ENCODE measurements around the gene ROCK2.
A peak's percentile ranks its signal among the peaks of the same experiment; 100 is the strongest.
"Not testable (repeated sequence)": the region's sequence is repeated elsewhere in the genome, so short reads cannot be mapped to it uniquely, and the experiment has no call there.

ROCK2 gene

DNA sequence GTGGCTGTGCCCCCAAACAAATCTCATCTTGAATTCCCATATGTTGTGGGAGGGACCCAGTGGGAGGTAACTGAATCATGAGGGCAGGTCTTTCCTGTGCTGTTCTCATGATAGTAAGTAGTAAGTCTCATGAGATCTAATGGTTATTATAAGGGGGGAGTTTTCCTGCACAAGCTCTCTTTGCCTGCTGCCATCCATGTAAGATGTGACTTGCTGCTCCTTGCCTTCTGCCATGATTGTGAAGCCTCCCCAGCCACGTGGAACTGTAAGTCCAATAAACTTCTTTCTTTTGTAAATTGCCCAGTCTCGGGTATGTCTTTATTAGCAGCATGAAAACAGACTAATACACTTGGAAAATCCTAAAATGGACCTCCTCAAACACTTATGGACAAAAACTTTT lies 82.0 kb downstream of the ROCK2 start:
- FAIRE-seq: not testable (repeated sequence)

DNA sequence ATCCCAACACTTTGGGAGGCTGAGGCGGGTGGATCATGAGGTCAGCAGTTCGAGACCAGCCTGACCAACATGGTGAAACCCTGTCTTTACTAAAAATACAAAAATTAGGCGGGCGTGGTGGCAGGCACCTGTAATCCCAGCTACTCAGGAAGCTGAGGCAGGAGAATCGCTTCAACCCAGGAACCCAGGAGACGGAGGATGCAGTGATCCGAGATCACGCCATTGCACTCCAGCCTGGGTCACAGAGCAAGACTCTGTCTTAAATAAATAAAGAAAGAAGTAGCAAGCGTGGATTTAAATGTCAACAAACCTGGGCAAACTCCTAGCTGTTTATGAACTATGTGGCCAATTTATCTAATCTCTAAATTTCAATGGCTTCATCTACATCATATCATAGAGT lies 82.9 kb downstream of the ROCK2 start:
- not testable (repeated sequence) for FAIRE-seq

DNA sequence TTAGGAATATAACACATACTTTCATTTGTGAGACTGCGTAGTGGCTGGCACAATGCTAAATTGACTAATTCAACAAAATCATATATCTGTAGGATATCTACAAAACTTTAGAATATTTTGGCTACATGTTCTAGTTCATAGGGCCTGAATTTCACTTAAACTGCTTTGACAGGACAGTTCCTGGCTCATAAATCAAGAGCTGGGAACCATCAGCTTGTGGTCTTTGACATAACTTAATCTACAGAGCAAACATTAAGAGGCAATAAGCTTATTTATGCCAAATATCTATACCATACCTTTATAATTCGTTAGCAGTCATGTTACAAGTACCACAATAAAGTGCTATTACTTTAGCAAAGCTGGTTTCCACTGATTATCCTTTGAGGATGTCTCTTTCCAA lies 83.5 kb downstream of the ROCK2 start:
- no peak for FAIRE-seq

DNA sequence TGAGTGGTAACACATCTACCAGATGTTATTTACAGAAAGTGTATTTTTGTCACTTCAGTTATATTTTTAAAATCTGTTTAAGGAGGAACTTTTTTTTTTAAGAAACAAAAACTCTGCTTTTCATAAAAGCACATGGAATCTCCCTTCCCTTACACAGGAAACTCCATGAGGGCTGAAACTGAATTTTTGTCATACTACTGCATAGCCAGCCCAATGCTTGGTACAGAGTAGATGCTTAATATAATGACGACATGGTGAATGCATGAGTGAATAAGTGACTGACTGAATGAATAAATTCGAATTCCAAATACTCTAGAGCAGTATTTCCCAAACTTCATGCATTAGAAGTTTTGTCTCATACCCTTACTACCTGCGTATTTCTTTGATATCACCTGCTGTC lies 86.5 kb downstream of the ROCK2 start:
- FAIRE-seq: no peak

DNA sequence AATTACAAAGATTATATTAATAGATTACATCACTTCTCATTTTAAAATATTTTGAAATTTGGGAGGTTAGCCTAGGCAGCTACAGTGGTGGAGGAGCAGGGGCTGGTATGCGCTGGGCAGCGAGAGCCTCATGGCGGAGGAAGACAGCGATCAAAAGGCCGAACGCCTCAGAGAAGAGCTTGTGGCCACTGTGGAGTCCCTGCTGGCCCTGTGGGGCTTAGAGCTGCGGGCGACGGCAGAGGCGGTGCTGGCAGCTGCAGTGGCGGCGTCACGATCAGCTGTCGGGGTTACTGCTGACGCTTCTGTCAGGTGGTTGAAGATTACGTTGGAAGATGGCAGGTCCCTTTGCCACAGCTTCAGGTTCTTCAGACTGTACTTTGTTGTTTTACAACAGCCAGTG lies 87.4 kb downstream of the ROCK2 start:
- no peak for FAIRE-seq

DNA sequence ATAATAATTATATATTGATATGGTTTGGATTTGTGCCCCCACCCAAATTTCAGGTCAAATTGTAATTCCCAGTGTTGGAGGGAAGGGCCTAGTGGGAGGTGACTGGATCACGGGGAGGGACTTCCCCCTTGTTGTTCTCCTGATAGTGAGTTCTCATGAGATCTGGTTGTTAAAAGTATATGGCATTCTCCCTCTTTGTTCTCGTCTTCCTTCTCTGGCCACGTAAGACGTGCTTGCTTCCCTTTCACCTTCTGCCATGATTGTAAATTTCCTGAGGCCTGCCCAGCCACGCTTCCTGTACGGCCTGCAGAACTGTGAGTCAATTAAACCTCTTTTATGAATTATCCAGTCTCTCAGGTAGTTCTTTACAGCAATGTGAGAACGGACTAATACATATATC lies 88.3 kb downstream of the ROCK2 start:
- FAIRE-seq: no peak

DNA sequence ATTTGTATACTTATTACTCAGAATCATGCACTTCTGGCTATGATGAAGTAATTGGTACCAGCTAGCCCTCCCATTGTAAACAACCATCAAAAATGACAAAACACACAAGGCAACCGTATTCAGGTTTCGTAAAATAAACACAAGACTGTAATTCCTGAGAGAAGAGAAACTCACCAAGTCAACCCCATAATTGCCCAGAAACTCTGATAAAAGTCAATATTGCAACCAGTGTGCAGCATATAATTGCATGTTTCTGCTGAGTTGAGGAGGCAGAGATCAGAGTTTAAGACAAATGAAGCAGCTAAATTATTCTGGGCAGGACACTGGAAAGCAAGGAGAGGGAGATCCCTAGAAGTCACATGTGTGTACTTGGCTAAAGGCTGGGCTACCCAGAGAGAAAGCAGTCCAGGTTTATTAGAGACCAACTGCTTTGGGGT lies 90.3 kb downstream of the ROCK2 start:
- FAIRE-seq: no peak

DNA sequence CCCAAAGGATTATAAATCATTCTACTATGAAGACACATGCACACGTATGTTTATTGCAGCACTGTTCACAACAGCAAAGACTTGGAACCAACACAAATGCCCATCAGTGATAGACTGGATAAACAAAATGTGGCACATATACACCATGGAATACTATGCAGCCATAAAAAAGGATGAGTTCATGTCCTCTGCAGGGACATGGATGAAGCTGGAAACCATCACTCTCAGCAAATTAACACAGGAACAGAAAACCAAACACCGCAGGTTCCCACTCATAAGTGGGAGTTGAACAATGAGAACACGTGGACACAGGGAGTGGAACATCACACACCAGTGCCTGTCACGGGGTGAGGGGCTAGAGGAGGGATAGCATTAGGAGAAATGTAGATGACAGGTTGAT lies 92.0 kb downstream of the ROCK2 start:
- FAIRE-seq: not testable (repeated sequence)

DNA sequence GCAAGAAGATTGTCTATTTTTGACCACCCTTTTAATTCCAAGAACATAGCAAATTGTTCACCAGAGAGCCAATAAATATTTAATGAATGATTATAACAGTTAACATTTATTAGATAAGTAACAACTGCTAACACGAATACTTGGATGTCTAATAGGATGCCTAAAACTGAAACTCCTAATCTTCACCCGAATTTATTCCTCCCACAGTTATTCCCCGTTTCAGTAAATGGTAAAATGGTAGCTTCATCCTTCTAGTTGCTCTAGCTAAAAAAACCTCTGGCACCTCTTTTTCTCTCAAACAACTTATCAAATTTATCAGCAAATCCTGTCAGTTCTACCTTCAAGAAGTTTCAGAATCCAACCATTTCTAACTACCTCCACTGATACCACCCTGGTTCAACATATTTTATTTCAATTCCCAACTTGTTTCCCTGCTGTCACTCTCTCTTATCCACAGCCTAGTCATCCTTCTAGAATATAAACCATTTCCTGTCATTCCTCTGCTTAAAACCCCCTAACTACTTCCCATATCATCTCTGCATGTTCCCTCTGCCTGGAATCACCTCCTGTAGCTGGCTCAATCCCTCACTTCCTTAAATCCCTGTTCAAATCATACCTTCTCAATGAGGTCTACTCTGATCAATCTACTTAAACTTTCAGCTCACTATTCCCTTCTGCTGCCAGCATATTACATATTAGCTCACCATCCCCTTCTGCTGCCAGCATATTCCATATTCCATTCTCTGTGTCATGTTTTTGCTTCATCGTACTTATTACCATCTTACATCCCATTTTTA lies 93.8 kb downstream of the ROCK2 start:
- FAIRE-seq: no peak

DNA sequence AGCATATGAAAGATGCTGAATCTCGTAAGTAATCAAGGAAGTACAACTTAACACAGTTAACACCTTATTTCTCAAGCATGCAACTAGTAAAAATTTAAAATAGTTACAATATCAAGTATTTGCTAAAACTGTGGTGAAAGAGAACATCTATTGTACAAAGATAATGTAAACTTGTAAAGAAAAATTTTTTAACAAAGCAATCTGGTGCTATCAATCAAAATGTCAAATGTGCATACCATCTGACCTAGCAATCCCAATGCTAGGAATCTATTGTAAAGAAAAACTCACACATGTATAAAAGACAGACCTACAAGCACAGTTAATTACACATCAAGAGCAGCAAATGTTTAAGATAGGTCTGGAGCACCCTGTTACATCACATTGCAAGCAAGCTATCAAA lies 99.1 kb downstream of the ROCK2 start:
- no peak for FAIRE-seq

DNA sequence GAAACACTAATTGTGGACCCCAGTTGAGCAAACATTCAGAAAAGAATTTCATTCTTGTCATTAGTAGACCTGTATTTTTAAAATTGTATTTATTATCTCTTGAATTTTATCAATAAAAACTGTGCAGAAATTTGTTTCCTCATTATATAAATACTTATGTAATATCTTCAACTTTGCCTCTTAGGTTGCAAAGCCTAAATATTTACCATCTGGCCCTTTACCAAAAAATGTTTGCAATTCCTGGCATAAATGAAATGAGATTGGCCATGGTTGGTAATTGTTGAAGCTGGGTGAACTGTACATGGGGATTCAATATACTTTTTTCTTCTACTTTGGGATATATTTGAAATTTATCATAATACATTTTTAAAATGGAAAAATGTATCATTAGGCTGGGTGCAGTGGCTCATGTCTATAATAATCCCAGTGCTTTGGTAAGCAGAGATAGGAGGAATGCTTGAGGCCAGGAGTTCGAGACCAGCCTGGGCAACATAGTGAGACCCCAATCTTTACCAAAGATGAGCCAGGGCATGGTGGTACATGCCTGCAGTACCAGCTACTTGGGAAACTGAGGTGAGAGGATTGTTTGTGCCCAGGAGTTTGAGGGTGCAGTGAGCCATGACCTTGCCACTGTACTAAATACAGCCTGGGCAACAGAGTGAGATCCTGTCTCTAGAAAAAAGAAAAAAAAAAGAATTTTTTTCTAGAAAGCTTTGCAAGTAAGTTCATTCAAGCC lies 100.2 kb downstream of the ROCK2 start:
- FAIRE-seq: no peak

DNA sequence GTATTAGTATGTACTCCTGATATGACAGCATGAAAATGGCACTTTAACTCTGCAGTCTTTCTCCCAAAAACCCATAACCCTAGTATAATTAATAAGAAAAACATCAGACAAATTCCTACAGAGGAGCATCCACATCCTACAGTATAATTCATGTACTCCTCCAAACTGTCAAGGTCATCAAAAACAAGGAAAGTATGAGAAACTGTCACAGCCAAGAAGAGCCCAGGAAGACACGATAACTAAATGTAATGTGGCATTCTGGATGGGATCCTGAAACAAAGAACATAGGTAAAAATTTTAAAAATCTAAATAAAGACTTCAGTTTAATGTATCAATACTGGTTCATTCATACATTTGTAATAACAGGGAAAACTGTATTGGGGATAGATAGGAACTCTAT lies 100.9 kb downstream of the ROCK2 start:
- FAIRE-seq: no peak

DNA sequence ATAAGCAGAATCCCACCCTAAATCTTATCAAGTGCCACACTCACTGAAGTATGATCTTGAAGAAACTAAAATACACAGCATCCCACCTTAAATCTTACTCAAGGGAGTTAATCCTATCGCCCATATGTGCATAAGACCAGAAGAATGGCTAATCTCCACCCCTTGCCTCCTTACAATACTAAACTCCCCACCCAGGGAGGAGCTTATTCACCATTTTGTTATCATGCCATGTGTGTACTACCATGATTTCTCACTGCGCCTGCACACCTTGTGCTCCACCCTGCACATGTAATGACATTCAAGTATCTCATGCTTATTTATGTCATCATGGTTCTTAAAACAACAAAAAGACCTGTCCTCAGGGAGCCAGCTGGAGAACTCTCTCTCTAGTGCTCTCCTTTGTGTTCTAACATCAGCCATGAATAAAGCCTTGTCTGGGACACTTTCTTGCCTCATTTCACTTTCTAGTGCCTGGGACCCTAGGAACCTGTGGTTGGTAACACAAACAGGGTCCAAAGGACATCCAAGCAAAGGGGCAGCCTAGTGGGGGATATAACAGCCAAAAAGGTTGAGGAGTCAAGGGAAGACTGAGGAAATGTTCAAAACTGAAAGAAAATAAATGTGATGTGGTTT lies 101.8 kb downstream of the ROCK2 start:
- FAIRE-seq: no peak

DNA sequence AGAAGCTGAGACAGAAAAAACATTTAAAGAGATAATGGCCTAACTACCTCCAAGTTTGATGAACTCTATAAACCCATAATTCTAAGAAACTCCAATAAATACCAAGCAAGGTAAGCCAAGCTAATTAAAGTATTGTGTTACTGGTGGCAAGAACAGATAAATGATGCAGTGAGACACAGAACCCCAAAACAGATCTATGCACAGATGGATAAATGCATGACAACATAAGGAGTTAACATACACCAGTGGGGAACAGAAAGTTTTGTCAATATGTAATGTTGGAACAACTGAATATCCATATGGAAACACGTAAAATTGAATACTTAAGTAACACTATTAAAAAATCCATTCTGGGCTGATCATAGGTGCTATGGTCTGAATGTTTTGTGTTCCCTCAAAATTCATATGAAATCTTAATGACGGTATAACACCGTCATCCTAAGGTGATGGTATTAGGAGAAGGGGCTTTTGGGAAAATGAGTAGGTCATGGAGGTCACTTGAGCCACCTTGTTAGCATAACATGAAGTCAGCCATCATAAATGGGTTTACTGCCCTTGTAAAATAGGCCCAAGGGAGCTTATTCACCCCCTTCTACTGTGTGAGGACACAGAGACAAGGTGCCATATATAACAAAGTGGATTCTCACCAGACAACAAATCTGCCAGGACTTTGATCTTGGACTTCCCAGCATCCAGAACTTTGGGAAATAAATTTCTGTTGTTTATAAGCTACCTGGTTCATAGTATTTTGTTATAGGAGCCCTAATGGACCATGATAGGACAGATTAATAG lies 102.8 kb downstream of the ROCK2 start:
- FAIRE-seq: no peak

DNA sequence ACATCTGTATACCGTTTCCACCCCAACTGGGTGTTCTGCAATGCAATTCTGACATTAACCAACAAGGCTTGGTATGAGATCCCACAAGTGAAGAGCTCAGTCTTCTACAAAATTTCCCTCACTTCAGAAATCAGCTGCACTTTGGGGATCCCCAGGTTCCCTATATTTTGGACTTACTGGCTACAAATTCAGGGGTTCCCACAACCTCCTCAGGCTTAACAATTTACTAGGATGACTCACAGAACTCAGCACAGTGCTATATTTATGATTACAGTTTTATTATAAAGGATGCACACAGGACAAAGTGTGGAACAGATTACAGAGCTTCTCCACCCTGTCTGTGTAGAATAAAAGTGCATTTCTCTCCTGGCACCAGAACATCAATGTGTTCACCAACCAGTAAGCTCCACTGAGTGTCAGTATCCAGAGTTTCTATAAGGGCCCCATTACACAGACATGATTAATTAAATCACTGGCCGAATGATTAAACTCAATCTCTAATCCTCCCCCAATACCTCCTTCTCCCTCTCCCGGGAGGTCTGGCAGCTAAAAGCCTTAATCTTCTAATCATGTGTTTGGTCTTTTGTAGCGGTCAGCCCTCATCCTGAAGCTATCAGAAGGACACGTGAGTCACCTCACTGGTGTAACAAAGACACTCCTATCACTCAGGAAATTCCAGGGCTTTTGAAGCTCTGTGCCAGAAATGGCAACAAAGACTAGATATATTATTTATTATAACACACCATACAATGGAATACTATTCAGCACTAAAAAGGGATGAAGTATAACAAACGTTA lies 104.6 kb downstream of the ROCK2 start:
- no peak for FAIRE-seq

DNA sequence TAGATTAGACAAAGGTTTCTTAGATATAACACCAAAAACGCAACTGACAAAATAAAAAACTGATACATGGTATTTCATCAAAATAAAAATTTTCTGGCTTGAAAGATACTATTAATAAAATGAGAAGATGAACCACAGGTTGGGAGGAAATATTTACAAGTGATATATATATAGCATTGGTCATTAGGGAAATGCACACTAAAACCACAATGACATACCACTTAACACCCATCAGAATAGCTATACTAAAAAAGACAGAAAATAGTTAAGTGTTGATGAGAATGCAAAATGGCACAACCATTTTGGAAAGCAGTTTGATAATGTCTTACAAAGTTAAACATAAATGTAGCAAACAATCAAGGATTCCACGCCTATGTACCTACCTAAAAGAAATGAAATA lies 105.3 kb downstream of the ROCK2 start:
- FAIRE-seq: no peak

DNA sequence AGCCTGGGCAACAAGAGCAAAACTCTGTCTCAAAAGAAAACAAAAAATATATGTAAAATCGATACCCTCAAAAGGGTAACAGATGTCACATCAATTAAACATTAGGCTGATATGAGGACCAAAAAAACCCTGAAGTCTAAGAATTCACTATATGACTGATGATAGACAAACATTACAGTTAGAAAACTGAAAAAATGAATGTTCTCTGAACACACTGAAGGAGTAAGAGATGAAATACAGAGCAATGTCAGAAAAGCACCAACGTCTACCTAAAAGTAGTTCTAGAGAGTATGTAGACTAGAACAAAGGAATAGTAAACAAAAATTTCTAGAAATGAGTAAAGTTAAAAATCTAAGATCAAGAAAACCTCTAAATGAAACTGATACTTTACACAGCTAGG lies 107.3 kb downstream of the ROCK2 start:
- no peak for FAIRE-seq

DNA sequence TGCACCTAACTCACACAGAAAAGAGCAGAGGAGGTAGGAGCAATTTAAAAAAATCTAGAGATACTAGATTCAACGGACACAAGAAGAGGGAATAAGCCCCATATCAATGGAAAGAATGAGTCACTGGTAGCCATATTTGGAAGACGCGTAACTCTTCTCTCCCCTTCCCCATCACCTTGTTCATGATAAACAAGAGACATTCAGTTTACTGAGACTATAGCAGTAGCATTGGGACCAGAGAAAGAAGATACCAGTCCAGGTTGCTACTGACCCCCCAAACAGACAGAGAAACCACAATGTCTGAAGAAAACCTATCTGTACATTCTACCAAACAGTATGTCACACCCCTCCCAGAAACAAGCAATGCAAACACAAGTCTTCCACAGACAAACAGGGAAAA lies 108.1 kb downstream of the ROCK2 start:
- no peak for FAIRE-seq

DNA sequence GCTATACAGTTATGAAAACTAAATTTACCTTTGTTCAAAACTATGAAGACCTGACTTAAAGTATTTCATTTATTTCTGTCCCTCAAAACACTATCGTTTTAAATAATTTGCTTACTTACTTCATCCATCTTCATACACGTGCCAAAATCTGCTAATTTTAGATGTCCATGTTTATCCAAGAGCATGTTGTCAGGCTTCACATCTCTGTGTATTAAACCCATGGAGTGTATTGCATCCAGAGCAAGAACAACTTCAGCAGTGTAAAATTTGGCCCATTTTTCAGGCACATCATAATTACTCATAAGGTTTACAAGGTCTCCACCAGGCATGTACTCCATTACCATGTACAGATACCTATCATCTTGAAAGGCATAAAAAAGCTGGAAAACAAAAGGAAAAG lies 108.9 kb downstream of the ROCK2 start:
- FAIRE-seq: no peak

DNA sequence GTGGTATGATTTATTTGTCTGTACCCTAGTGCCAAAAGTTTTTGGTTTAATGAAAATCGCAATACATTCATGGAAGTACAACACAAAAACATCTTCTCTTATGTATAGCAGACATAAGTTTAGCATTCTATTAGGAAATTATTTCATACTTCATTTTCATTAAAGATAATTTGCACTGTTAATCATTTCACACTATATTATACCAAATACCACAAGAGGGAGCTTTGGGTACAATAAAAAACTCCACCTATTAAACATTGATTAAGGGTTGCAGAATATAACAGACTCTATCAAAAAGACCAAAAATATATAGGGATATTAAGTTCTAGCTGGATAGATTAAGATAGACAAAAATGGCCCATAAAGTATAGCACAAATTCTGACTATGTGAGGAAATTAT lies 110.1 kb downstream of the ROCK2 start:
- peak; percentile 98 for FAIRE-seq

DNA sequence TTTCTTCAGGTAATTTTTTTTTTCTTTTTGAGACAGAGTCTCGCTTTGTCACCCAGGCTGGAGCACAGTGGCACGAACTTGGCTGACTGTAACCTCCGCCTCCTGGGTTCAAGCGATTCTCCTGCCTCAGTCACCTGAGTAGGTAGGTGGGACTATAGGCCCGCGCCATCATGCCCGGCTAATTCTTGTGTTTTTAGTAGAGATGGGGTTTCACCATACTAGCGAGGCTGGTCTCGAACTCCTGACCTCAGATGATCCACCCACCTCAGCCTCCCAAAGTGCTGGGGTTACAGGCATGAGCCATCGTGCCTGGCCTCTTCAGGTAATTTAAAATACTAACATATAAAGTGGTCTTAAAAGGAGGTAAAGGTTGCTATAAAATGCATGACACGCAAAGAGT lies 113.2 kb downstream of the ROCK2 start:
- not testable (repeated sequence) for FAIRE-seq

DNA sequence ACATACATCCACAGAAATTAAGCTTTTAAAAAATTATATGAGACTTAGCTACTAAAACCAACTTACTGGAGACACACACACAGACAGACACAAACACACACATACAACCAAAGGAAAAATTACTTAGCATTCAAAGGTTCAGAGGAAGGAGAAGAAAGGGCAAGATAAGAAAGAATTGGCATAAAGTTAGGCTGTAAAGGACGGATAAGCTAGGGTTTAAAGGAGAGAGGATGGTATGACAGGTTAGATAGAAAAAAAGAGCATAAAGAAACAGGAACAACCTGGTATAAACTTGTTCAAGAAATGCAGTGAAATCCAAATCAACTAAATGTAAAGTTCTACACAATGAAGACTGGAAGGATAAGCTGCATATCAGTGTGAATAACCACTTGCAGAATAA lies 115.7 kb downstream of the ROCK2 start:
- no peak for FAIRE-seq
